SJSA1 (cell line): ENCODE data around the gene VWA3B. TPM values are rescaled to one million over a fixed set of nuclear protein-coding genes. Genes with fewer than 3 reads are reported as not detected.
"Not testable (repeated sequence)": the region's sequence is repeated elsewhere in the genome, so short reads cannot be mapped to it uniquely, and the experiment has no call there.

ENCODE experiments used
- DNase-seq, 2 experiments: peaks; one replicate each; pipeline ENCODE4 v3.0.0-alpha.2; 2015 to 2020; ENCODE audit warnings: low spot score in 2 of 2, low read depth in 1 of 2
- H3K27ac ChIP-seq: fragments of 250-450 bp; sonication (Bioruptor Pico); 2 replicates; pipeline ENCODE4 v1.5.1; 2020; ENCODE audit warnings: mild to moderate bottlenecking, moderate library complexity
- H3K27me3 ChIP-seq: fragments of 250-450 bp; sonication (Bioruptor Pico); replicated peaks from 2 replicates; pipeline ENCODE4 v1.5.1; 2020; ENCODE audit warnings: mild to moderate bottlenecking, moderate library complexity
- H3K36me3 ChIP-seq: fragments of 250-450 bp; sonication (Bioruptor Pico); 2 replicates; pipeline ENCODE4 v1.5.1; 2020; ENCODE audit warnings: mild to moderate bottlenecking
- H3K4me1 ChIP-seq: fragments of 250-450 bp; sonication (Bioruptor Pico); replicated peaks from 2 replicates; pipeline ENCODE4 v1.6.1; 2021; ENCODE audit warnings: mild to moderate bottlenecking
- H3K4me3 ChIP-seq: fragments of 250-450 bp; sonication (Bioruptor Pico); 2 replicates; pipeline ENCODE4 v1.5.1; 2020; ENCODE audit warnings: mild to moderate bottlenecking
- H3K9me3 ChIP-seq: fragments of 250-450 bp; sonication (Bioruptor Pico); replicated peaks from 2 replicates; pipeline ENCODE4 v1.5.1; 2020; ENCODE audit warnings: mild to moderate bottlenecking
- total RNA-seq: library from RNA; depleted of rRNA; stranded (reverse); fragments of >200 nt; shearing (Covaris generic); gene quantifications from 2 replicates; pipeline ENCODE4 v1.2.3, GENCODE V29; 2014

Gene VWA3B
- total RNA-seq, 1 experiment from 2014 or later = not detected

- no peak overlapping the region for H3K4me3 ChIP-seq
- no peaks in the 10 kb centered on the region for H3K27me3 ChIP-seq
- no peaks in the 10 kb centered on the region for H3K4me1 ChIP-seq
- H3K36me3 ChIP-seq = no peaks in the 10 kb centered on the region
- no peak for DNase-seq
- H3K9me3 ChIP-seq = no peaks in the 10 kb centered on the region
- H3K27ac ChIP-seq = no peak overlapping the region
Observed at GRCh38 chr2:98099939-98100743, 13.2 kb downstream of the VWA3B start.

- H3K4me3 ChIP-seq, H3K27me3 ChIP-seq, H3K27ac ChIP-seq: not testable (repeated sequence)
Observed at GRCh38 chr2:98102315-98102714, 15.3 kb downstream of the VWA3B start.

GRCh38 chr2:98102878-98103277 is 15.9 kb downstream of the VWA3B start:
- H3K4me3 ChIP-seq = no peak overlapping the region
- no peaks in the 10 kb centered on the region for H3K36me3 ChIP-seq
- no peak for DNase-seq
- no peaks in the 10 kb centered on the region for H3K9me3 ChIP-seq
- no peak overlapping the region for H3K27ac ChIP-seq
- no peaks in the 10 kb centered on the region for H3K4me1 ChIP-seq
- H3K27me3 ChIP-seq = no peaks in the 10 kb centered on the region

More at GRCh38 chr2:98102315-98102714, 15.3 kb downstream of the VWA3B start:
- not testable (repeated sequence) for H3K9me3 ChIP-seq, H3K36me3 ChIP-seq, DNase-seq, H3K4me1 ChIP-seq

- Histone ChIP-seq H3K27ac (no peak overlapping the region), H3K9me3 (no peaks in the 10 kb centered on the region), H3K4me1 (no peaks in the 10 kb centered on the region), H3K36me3 (no peaks in the 10 kb centered on the region), H3K4me3 (no peak overlapping the region), H3K27me3 (no peaks in the 10 kb centered on the region)
- no peak for DNase-seq
Observed at GRCh38 chr2:98108110-98108509, 21.1 kb downstream of the VWA3B start.

- Histone ChIP-seq H3K4me1 (no peaks in the 10 kb centered on the region), H3K9me3 (no peaks in the 10 kb centered on the region), H3K27me3 (no peaks in the 10 kb centered on the region), H3K36me3 (no peaks in the 10 kb centered on the region), H3K27ac (no peak overlapping the region), H3K4me3 (no peak overlapping the region)
- DNase-seq = no peak
Observed at GRCh38 chr2:98110741-98111140, 23.8 kb downstream of the VWA3B start.

GRCh38 chr2:98114643-98115330 is 27.8 kb downstream of the VWA3B start:
- Histone ChIP-seq H3K36me3 (no peaks in the 10 kb centered on the region), H3K4me3 (no peak overlapping the region), H3K27me3 (no peaks in the 10 kb centered on the region), H3K27ac (no peak overlapping the region), H3K9me3 (no peaks in the 10 kb centered on the region), H3K4me1 (no peaks in the 10 kb centered on the region)
- no peak for DNase-seq

GRCh38 chr2:98118161-98118560 is 31.2 kb downstream of the VWA3B start:
- no peak for DNase-seq
- H3K4me1 ChIP-seq = no peaks in the 10 kb centered on the region
- no peak overlapping the region for H3K4me3 ChIP-seq
- no peaks in the 10 kb centered on the region for H3K36me3 ChIP-seq
- no peak overlapping the region for H3K27ac ChIP-seq
- H3K27me3 ChIP-seq = no peaks in the 10 kb centered on the region
- H3K9me3 ChIP-seq = no peaks in the 10 kb centered on the region

GRCh38 chr2:98118852-98119251 is 31.9 kb downstream of the VWA3B start:
- Histone ChIP-seq H3K4me1 (no peaks in the 10 kb centered on the region), H3K9me3 (no peaks in the 10 kb centered on the region), H3K27ac (no peak overlapping the region), H3K27me3 (no peaks in the 10 kb centered on the region), H3K4me3 (no peak overlapping the region), H3K36me3 (no peaks in the 10 kb centered on the region)
- no peak for DNase-seq

GRCh38 chr2:98121149-98121548 is 34.2 kb downstream of the VWA3B start:
- Histone ChIP-seq H3K4me1 (no peaks in the 10 kb centered on the region), H3K27me3 (no peaks in the 10 kb centered on the region), H3K4me3 (no peak overlapping the region), H3K36me3 (no peaks in the 10 kb centered on the region), H3K9me3 (no peaks in the 10 kb centered on the region), H3K27ac (no peak overlapping the region)
- no peak for DNase-seq

- no peak overlapping the region for H3K27ac ChIP-seq
- H3K4me1 ChIP-seq = no peaks in the 10 kb centered on the region
- H3K9me3 ChIP-seq = no peaks in the 10 kb centered on the region
- H3K36me3 ChIP-seq = no peaks in the 10 kb centered on the region
- H3K4me3 ChIP-seq = no peak overlapping the region
- no peak for DNase-seq
- no peaks in the 10 kb centered on the region for H3K27me3 ChIP-seq
Observed at GRCh38 chr2:98122524-98122923, 35.6 kb downstream of the VWA3B start.

- H3K27me3 ChIP-seq = no peaks in the 10 kb centered on the region
Observed at GRCh38 chr2:98123286-98123685, 36.3 kb downstream of the VWA3B start.

GRCh38 chr2:98126061-98126460 is 39.1 kb downstream of the VWA3B start:
- H3K4me1 ChIP-seq = no peaks in the 10 kb centered on the region
- H3K4me3 ChIP-seq = no peak overlapping the region
- H3K27ac ChIP-seq = no peak overlapping the region
- H3K27me3 ChIP-seq = no peaks in the 10 kb centered on the region
- H3K36me3 ChIP-seq = no peaks in the 10 kb centered on the region
- DNase-seq = no peak
- H3K9me3 ChIP-seq = no peaks in the 10 kb centered on the region

More at GRCh38 chr2:98123286-98123685, 36.3 kb downstream of the VWA3B start:
- Histone ChIP-seq H3K9me3 (no peaks in the 10 kb centered on the region), H3K36me3 (no peaks in the 10 kb centered on the region), H3K4me1 (no peaks in the 10 kb centered on the region), H3K27ac (no peak overlapping the region), H3K4me3 (no peak overlapping the region)
- DNase-seq = no peak

- Histone ChIP-seq H3K27ac (no peak overlapping the region), H3K4me1 (no peaks in the 10 kb centered on the region), H3K9me3 (no peaks in the 10 kb centered on the region), H3K36me3 (no peaks in the 10 kb centered on the region), H3K4me3 (no peak overlapping the region), H3K27me3 (no peaks in the 10 kb centered on the region)
- no peak for DNase-seq
Observed at GRCh38 chr2:98127229-98127989, 40.4 kb downstream of the VWA3B start.
